Measurements from ENCODE around the gene GPRIN3. TPM values are rescaled to one million over a fixed set of nuclear protein-coding genes. Genes with fewer than 3 reads are reported as not detected.

Gene GPRIN3
- total RNA-seq, 2 donors from 2014 or later, result 2.1 to 2.3 TPM

DNA sequence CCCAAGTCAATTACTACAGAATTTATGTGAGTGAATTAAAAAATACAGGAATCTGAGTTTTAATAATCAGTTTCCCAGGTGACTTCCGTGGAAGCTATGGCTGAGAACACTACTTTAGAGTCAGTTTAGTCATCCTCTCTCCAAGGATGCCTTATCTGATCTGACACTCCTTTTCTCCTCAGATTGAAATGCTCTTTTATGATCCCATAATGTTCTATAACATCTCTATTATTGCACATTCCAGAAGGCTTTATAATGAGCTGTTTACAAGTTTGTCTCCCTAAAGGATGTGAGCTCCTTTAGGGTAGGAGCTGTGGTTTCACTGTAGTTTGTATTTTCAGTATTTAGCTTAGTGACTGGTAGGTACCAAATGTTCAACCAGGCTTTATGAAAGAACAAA lies 90.0 kb downstream of the GPRIN3 start:
- Histone ChIP-seq H3K4me1 (ENCODE audit: control insufficient read depth, insufficient read depth, low read length) (peaks cover 13% of the 10 kb centered on the region), H3K27ac (ENCODE audit: low read depth, low read length) (no peak overlapping the region), H3K36me3 (ENCODE audit: control insufficient read depth, insufficient read depth, low read length) (no peaks in the 10 kb centered on the region), H3K9me3 (ENCODE audit: control insufficient read depth, low read length) (no peaks in the 10 kb centered on the region), H3K27me3 (ENCODE audit: control insufficient read depth, insufficient read depth, low read length, poor library complexity, severe bottlenecking) (no peaks in the 10 kb centered on the region), H3K9ac (ENCODE audit: extremely low read depth, low read length, poor library complexity, severe bottlenecking) (no peak overlapping the region), H3K4me3 (ENCODE audit: low read length) (no peak overlapping the region)
- no peaks in the 10 kb centered on the region for H3K27me3 Mint-ChIP-seq (ENCODE audit: insufficient read depth)
- peaks cover 21% of the 10 kb centered on the region for H3K4me1 Mint-ChIP-seq
- no peak overlapping the region for H3K27ac Mint-ChIP-seq
- DNase-seq, result no peak
- no peaks in the 10 kb centered on the region for H3K9me3 Mint-ChIP-seq
- TF ChIP-seq, protein P1, sequence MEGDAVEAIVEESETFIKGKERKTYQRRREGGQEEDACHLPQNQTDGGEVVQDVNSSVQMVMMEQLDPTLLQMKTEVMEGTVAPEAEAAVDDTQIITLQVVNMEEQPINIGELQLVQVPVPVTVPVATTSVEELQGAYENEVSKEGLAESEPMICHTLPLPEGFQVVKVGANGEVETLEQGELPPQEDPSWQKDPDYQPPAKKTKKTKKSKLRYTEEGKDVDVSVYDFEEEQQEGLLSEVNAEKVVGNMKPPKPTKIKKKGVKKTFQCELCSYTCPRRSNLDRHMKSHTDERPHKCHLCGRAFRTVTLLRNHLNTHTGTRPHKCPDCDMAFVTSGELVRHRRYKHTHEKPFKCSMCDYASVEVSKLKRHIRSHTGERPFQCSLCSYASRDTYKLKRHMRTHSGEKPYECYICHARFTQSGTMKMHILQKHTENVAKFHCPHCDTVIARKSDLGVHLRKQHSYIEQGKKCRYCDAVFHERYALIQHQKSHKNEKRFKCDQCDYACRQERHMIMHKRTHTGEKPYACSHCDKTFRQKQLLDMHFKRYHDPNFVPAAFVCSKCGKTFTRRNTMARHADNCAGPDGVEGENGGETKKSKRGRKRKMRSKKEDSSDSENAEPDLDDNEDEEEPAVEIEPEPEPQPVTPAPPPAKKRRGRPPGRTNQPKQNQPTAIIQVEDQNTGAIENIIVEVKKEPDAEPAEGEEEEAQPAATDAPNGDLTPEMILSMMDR (conservative IDR thresholded peaks at IDR 0.05), result no peak
- 91 to 96% methylated on average over 1 of the region's 1 CpG for WGBS, 2 experiments (ENCODE audit: insufficient coverage in 1 of 2, insufficient read length in 1 of 2)
- no peak overlapping the region for H3K4me3 Mint-ChIP-seq
- H3K36me3 Mint-ChIP-seq (ENCODE audit: low read depth), result no peaks in the 10 kb centered on the region

DNA sequence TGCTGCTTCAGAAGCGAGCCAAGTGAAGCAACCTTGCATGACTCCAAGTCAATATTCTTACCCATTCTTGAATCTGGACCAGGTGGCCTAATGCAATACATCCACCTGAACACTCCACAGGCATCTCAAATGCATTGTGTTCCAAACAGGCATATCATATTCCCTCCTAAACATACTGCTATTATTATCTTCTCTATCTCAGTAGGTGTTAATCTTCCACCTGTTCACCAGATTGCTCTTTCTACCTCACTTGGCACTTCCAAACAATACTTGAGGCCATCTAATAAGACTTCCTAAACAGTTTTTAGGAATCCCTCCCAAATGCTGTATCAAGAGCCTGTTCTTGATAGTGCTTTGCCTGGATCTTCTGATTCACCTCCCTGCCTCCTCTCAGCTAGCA lies 90.7 kb downstream of the GPRIN3 start:
- no peaks in the 10 kb centered on the region for H3K27me3 ChIP-seq (ENCODE audit: control insufficient read depth, insufficient read depth, low read length, poor library complexity, severe bottlenecking)
- no peak overlapping the region for H3K4me3 ChIP-seq (ENCODE audit: low read length)
- TF ChIP-seq, protein P1 (conservative IDR thresholded peaks at IDR 0.05), result no peak
- H3K27ac Mint-ChIP-seq, result no peak overlapping the region
- H3K4me1 Mint-ChIP-seq, result peaks cover 21% of the 10 kb centered on the region
- no peaks in the 10 kb centered on the region for H3K36me3 Mint-ChIP-seq (ENCODE audit: low read depth)
- H3K9me3 Mint-ChIP-seq, result no peaks in the 10 kb centered on the region
- no peak overlapping the region for H3K27ac ChIP-seq (ENCODE audit: low read depth, low read length)
- H3K9ac ChIP-seq (ENCODE audit: extremely low read depth, low read length, poor library complexity, severe bottlenecking), result no peak overlapping the region
- 88 to 100% methylated on average over 1 of the region's 1 CpG for WGBS, 2 experiments (ENCODE audit: insufficient coverage in 1 of 2, insufficient read length in 1 of 2)
- no peaks in the 10 kb centered on the region for H3K9me3 ChIP-seq (ENCODE audit: control insufficient read depth, low read length)
- H3K36me3 ChIP-seq (ENCODE audit: control insufficient read depth, insufficient read depth, low read length), result no peaks in the 10 kb centered on the region
- no peak for DNase-seq
- H3K27me3 Mint-ChIP-seq (ENCODE audit: insufficient read depth), result no peaks in the 10 kb centered on the region
- H3K4me3 Mint-ChIP-seq, result no peak overlapping the region
- peaks cover 13% of the 10 kb centered on the region for H3K4me1 ChIP-seq (ENCODE audit: control insufficient read depth, insufficient read depth, low read length)

DNA sequence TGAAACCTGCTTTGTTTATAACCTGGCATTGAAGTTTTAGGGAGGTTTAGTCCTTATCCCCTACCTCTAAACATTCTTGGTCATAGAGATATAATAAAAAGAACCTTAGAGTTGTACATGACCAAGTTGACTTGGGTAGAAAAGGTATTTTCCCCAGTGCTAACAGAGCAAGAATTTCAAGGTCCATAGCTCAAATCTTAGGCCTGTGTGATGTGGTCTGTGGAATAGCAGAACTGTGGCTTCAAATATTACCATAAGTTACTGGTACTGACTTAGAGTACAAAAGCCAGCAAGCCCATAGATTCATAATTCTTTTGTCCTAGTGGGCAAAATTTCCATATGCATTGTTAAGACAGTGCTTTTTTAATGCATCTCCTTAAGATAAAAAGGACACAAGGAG lies 91.2 kb downstream of the GPRIN3 start:
- Mint-ChIP-seq H3K4me1 (peaks cover 21% of the 10 kb centered on the region), H3K36me3 (ENCODE audit: low read depth) (no peaks in the 10 kb centered on the region)
- TF ChIP-seq, protein P1 (conservative IDR thresholded peaks at IDR 0.05), result no peak

More for the DNA sequence above, 91.2 kb downstream of the GPRIN3 start:
- DNase-seq, result no peak
- H3K9me3 Mint-ChIP-seq, result no peaks in the 10 kb centered on the region
- H3K27me3 ChIP-seq (ENCODE audit: control insufficient read depth, insufficient read depth, low read length, poor library complexity, severe bottlenecking), result no peaks in the 10 kb centered on the region
- no peak overlapping the region for H3K4me3 ChIP-seq (ENCODE audit: low read length)
- H3K4me1 ChIP-seq (ENCODE audit: control insufficient read depth, insufficient read depth, low read length), result peaks cover 13% of the 10 kb centered on the region
- H3K4me3 Mint-ChIP-seq, result no peak overlapping the region
- H3K9me3 ChIP-seq (ENCODE audit: control insufficient read depth, low read length), result no peaks in the 10 kb centered on the region
- H3K27ac ChIP-seq (ENCODE audit: low read depth, low read length), result no peak overlapping the region
- H3K36me3 ChIP-seq (ENCODE audit: control insufficient read depth, insufficient read depth, low read length), result no peaks in the 10 kb centered on the region
- no peak overlapping the region for H3K27ac Mint-ChIP-seq
- H3K27me3 Mint-ChIP-seq (ENCODE audit: insufficient read depth), result no peaks in the 10 kb centered on the region
- no peak overlapping the region for H3K9ac ChIP-seq (ENCODE audit: extremely low read depth, low read length, poor library complexity, severe bottlenecking)
